Fibroblast of the aortic adventitia (primary cell): ENCODE data around the gene UBE2G2. TPM values are rescaled to one million over a fixed set of nuclear protein-coding genes. Genes with fewer than 3 reads are reported as not detected.

Experiments used
- DNase-seq: peaks from one replicate; pipeline ENCODE4 v3.0.0-alpha.2; 2010; ENCODE audit warnings: low read depth
- H3K4me3 ChIP-seq: 2 replicates; pipeline ENCODE4 v1.5.1; 2011; ENCODE audit warnings: low read depth, mild to moderate bottlenecking, control low read depth, low read length, moderate library complexity
- CTCF ChIP-seq: IDR thresholded peaks from 2 replicates; pipeline ENCODE4 v1.5.1; 2011; ENCODE audit warnings: mild to moderate bottlenecking, low read length, control low read depth, inconsistent platforms; ENCODE audit not compliant: insufficient read depth
- total RNA-seq: library from RNA; depleted of rRNA; stranded (reverse); fragments of >200 nt; gene quantifications from 2 replicates; pipeline ENCODE4 v1.2.3, GENCODE V29; 2012; ENCODE audit warnings: low replicate concordance

UBE2G2 gene
- total RNA-seq, 1 donor, result 64.2 TPM

GRCh38 chr21:44729336-44730027 is 72.1 kb downstream of the UBE2G2 start:
- no peak overlapping the region for H3K4me3 ChIP-seq
- no peak for DNase-seq
- TF ChIP-seq CTCF, result no peak

DNA sequence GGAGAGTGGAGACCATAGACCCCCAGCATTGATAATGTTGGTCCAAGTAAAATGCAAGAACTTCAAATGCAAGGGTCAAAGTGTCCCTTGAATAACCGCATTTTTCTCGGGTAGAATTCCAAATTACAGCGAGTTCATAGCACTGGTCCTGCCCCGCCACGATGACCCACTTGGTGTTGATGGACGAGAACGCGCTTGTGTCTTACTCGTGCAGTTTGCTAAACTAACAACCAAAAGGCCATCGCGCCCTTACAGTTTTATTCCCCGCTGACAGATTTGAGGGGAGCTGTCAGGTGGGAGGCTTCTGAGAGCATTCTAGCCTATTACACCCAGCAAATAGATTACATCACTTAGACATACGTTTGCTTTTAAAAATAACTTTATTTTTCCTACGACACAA is 72.9 kb downstream of the UBE2G2 start:
- no peak overlapping the region for H3K4me3 ChIP-seq
- no peak for DNase-seq
- no peak for TF ChIP-seq CTCF

DNA sequence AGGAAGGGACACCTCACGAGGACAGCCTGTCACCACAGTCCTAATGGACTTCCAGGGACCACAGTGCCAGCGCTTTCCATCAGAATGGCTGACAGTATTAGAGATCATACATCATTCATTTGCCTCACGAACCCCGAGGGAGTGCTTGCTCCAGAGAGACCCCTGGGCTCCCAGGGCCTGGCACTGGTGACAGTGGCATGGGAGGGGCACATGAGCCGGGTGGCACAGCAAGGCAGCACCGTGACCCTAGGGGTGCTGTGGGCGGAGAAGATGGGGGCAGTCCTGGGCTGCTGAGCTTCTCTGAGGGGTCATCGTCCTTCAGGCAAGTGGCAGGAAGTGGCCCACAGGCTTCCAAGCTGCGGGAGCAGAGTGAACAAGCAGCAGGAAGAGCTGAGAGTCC is 73.9 kb downstream of the UBE2G2 start:
- DNase-seq, result no peak
- no peak for TF ChIP-seq CTCF
- H3K4me3 ChIP-seq, result no peak overlapping the region

GRCh38 chr21:44727321-44727720 is 74.3 kb downstream of the UBE2G2 start:
- TF ChIP-seq CTCF, result no peak
- no peak overlapping the region for H3K4me3 ChIP-seq
- DNase-seq, result no peak

DNA sequence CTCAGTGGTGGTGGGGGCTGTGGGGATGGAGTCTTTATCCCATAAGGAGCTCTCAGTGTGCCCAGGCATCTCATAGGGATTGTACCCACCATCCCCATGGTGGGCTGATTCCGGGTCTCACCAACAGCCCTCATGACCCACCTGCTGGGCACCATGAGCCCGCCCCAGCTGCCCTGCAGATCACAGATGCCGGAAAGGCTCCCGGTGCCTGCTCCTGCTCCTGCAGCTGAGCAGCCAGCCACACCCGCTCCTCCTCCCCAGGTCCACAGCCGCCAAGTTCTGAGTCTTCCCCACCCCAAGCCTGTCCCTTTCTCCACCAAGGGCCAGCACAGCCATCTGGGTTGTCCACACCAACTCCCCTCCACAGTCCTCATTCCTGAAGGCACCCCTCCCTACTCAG is 74.8 kb downstream of the UBE2G2 start:
- DNase-seq, result no peak
- TF ChIP-seq CTCF, result no peak

GRCh38 chr21:44724926-44725325 is 76.7 kb downstream of the UBE2G2 start:
- no peak for DNase-seq
- no peak overlapping the region for H3K4me3 ChIP-seq
- TF ChIP-seq CTCF, result no peak

More for the DNA sequence above, 74.8 kb downstream of the UBE2G2 start:
- H3K4me3 ChIP-seq, result no peak overlapping the region

DNA sequence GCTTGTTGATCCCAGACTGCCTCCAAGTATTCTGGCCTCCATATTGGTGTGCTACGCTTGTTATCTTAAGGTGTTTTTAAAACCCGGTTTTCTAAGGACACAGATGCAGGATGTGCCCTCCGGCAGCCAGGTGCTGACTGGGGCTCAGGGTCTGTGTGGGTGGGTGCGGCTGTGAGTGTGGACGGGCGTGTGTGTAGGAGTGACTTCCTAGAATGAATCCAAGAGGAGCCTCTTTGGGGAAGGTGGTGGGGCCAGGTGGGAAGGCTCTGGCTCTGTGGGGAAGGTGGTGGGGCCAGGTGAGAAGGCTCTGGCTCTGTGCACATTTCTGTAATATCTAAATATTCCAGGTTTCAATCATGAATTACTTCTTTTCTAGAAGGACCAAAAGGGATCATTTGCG is 77.4 kb downstream of the UBE2G2 start:
- H3K4me3 ChIP-seq, result no peak overlapping the region
- TF ChIP-seq CTCF, result no peak
- no peak for DNase-seq
